T-helper 22 cell (primary cell): ENCODE results near the gene MYO9A.
"Not testable (repeated sequence)": the region's sequence is repeated elsewhere in the genome, so short reads cannot be mapped to it uniquely, and the experiment has no call there.

Source experiments
- DNase-seq: peaks from one replicate; pipeline ENCODE4 v3.0.0-alpha.2; 2020; ENCODE audit warnings: low read depth

MYO9A gene

DNA sequence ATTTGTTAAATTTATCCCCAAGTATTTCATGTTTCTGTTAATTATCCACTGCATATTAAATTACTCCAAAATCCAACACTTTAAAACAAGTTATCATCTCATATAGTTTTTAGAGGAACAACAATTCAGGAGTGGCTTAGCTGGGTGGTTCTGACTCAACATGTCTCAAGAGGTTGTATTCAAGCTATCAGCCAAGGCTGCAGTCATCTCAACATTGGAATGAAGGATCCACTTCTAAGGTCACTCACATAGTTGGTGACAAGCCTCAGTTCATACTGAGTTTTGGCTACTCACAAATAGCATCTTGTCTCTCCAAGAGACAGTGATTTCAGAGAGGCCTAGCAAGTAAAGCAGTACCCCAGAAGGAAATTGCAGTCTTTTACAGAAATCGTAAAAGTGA is 172.9 kb downstream of the MYO9A start:
- DNase-seq, result no peak

DNA sequence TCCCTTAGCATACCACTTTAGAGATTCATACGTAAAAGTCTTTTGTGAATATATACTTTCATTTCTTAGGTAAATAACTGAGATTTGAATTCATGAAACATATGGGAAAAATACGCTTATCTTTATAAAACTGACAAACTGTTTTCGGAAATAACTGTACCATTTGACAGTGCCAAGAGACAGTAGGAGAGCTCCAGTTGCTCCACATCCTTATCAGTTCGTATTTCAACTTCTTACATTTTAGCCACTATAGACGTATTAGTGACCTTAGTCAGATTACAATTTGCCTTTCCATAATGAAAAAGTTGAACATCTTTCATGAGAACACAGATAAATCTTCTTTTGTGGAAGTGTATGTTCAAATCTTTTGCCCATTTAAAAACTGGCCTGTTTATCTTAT is 174.1 kb downstream of the MYO9A start:
- DNase-seq, result no peak

- DNase-seq, result no peak
These were observed 177.9 kb downstream of the MYO9A start for GRCh38 chr15:71939981-71940588.

GRCh38 chr15:71937650-71938311 is 180.2 kb downstream of the MYO9A start:
- no peak for DNase-seq

- no peak for DNase-seq
These were observed 183.5 kb downstream of the MYO9A start for GRCh38 chr15:71934446-71934845.

DNA sequence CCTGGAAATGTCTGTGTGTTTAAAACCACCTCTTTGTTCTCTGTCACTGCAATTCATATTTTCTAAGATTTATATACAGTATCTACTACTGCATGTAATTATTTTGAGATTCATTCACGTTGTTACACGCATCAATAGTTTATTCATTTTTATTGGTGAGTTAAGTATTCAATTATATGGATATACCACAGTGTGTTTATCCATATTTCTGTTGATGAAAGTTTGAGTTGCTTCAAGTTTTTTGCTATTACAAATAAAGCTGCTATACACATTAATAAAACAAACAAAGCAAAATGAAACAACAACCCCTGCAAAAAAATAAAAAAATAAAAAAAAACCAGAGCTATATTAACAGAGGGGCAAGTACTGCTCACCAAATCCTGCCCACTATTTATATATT is 185.3 kb downstream of the MYO9A start:
- DNase-seq, result no peak

GRCh38 chr15:71931261-71931660 is 186.7 kb downstream of the MYO9A start:
- DNase-seq, result no peak

- DNase-seq, result no peak
These were observed 192.8 kb downstream of the MYO9A start for GRCh38 chr15:71925145-71925544.

DNA sequence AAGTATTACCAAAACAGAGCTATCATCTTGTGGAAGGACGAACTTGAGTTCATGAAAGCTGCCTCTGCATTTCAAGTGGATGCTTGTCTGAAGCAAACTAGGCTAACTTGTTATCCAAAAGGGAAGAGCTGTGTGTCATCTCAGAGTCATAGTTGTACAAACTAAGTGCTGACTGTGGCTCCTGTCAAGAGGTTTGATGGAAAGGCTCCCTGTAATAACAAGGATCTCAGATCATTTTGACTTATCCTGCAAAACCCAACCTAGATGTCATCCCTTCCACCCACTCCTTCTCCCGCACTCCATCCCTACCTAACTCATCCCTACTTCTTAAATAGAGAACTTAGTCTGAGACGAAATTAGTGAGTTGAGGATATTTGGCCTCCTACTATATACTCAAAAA is 196.8 kb downstream of the MYO9A start:
- DNase-seq, result no peak

- no peak for DNase-seq
These were observed 197.4 kb downstream of the MYO9A start for GRCh38 chr15:71920573-71920972.

- DNase-seq, result no peak
These were observed 201.1 kb downstream of the MYO9A start for GRCh38 chr15:71916834-71917233.

GRCh38 chr15:71914092-71914491 is 203.9 kb downstream of the MYO9A start:
- DNase-seq, result no peak

DNA sequence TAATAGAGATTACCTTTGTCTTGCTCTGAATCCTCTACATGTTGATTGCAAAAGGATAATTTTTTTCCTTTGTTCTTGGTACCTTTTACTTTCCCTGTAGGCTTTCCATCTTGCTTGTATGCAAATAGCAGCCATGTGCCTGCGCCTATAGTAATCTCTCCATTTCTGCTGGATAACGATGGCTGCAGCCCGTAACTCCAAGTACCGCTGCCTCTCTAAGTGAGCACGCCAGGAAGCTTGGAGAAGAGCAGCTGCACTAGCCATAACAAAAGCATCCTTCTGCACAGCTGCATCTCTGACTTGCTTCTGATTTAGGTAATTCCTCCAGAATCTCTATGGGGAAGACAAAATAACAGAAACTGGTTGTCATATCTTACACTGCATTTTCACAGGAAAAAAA is 218.3 kb downstream of the MYO9A start:
- DNase-seq, result no peak

GRCh38 chr15:71893691-71894090 is 224.3 kb downstream of the MYO9A start:
- DNase-seq, result no peak

- no peak for DNase-seq
These were observed 225.6 kb downstream of the MYO9A start for GRCh38 chr15:71892335-71892734.

DNA sequence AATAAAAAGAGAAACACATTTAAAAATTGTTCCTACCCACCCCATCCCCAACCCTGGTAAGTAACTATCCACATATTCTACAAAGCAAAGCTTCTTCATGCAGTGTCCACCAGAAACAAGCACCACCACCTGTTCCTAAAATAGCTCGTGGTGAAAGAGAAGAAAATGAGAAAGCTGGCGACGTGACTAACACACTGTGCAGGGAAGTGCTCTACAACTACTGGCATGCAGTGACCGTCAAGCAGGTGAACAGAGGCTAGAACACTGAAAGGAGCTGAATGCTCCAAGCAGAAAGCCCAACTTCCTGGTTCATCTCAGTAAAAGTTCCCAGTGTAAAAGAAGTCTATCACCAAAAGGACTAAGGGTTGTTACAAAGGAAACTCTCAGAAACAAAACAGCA is 226.9 kb downstream of the MYO9A start:
- no peak for DNase-seq

- DNase-seq, result no peak
These were observed 228.0 kb downstream of the MYO9A start for GRCh38 chr15:71889947-71890346.

DNA sequence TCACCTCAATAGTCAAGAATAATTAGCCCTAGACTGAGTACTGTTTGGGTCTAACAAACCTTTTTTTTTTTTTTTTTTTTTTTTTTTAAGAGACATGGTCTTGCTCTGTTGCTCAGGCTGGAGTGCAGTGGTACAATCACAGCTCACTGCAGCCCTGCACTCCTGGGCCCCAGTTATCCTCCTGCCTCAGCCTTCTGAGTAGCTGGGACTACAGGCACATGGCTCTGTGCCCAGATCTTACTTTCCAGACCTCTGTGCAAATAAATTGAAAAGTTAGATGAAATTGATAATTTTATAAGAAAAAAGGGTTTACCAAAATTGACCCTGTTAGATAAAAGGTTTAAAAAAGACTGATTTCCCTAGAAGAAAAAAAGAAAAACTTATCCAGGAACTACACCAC is 228.6 kb downstream of the MYO9A start:
- DNase-seq, result no peak

- no peak for DNase-seq
These were observed 229.2 kb downstream of the MYO9A start for GRCh38 chr15:71888797-71889196.

- DNase-seq, result no peak
These were observed 232.6 kb downstream of the MYO9A start for GRCh38 chr15:71885390-71885789.

DNA sequence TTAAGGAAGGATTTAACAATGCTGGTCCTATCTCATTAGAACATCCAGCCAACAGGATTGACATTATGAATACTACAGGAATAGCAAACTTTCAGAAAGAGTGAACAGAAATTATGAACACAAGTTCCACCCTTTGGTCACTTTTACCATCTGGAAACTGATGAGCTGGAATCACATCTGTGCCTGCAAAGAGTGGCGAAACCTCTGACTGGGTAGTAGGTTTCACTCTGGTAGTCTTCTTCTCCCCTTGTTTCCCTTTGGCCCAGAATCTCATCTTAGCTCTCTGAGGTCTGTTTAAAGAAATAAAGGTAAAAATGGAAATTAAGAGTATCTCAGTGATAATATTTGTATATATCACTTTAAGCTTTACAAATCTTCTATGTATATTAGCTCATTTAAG is 234.5 kb downstream of the MYO9A start:
- DNase-seq, result no peak

DNA sequence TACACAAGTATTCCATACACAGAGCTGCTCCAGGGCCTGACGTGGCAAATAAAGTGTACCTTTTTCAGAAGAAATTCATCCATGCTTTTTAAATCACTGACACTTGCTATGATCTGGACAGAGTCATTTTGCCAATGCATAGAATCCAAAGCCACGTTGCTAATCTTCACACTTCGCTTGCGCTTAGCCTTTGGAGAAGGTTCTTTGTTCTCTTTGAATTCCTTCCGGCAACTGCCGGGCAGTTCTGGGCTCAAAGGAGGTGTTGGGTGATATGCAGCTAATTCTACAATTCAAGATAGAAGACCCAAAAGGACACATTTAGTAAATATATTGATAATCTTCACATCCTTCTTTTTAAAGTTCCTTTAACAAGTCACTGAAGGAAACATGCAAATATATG is 237.7 kb downstream of the MYO9A start:
- no peak for DNase-seq

DNA sequence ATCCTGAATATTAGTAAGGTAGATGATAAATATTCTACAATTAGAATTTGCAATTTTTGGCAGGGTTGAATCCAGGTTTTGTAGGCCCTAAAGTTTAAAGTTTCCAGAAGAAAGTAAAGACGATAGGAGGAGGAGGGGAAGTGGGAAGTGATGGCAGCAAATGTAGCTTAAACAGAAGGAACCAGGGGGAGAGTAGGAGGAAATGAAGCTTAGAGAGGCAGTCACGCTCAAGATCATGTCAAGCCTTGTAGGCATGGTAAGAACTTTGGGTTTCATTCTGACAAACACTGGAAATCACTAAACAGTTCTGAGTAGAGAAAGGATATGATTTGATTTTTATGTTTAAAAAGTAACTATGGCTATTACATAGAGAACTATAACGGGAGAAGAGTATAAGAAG is 243.7 kb downstream of the MYO9A start:
- DNase-seq, result no peak

DNA sequence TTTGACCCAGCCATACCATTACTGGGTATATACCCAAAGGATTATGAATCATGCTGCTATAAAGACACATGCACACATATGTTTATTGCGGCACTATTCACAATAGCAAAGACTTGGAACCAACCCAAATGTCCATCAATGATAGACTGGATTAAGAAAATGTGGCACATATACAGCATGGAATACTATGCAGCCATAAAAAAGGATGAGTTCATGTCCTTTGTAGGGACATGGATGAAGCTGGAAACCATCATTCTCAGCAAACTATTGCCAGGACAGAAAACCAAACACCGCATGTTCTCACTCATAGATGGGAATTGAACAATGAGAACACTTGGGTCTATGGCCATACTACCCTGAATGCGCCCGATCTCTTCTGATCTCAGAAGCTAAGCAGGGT is 259.7 kb downstream of the MYO9A start:
- DNase-seq, result not testable (repeated sequence)
